Activated gamma-delta T cell treated with Interleukin-2 at 50 U/mL for 16 hours (primary cell): ENCODE data around the gene NFKB2.

Experiments
- DNase-seq: peaks from one replicate; pipeline ENCODE4 v3.0.0-alpha.2; 2020

NFKB2 gene

GRCh38 chr10:102424916-102425315 lies 29.4 kb downstream of the NFKB2 start:
- no peak for DNase-seq

- no peak for DNase-seq
Observed at GRCh38 chr10:102425444-102425843, 29.9 kb downstream of the NFKB2 start.

GRCh38 chr10:102426803-102427287 lies 31.3 kb downstream of the NFKB2 start:
- DNase-seq, result no peak

GRCh38 chr10:102429468-102429867 lies 34.0 kb downstream of the NFKB2 start:
- no peak for DNase-seq

GRCh38 chr10:102431452-102432124 lies 36.1 kb downstream of the NFKB2 start:
- DNase-seq, result no peak

GRCh38 chr10:102432162-102432950 lies 36.9 kb downstream of the NFKB2 start, which contains the start of gene CUEDC2:
TSS of gene CUEDC2 (minus strand) at chr10:102432574. CDS start at chr10:102425188, 7,386 bp downstream.
- peak; percentile 95 for DNase-seq

GRCh38 chr10:102433619-102434046 lies 38.1 kb downstream of the NFKB2 start:
- DNase-seq, result no peak

- no peak for DNase-seq
Observed at GRCh38 chr10:102434394-102435132, 39.1 kb downstream of the NFKB2 start.

GRCh38 chr10:102435133-102435497 lies 39.6 kb downstream of the NFKB2 start:
- no peak for DNase-seq

GRCh38 chr10:102435529-102436233 lies 40.2 kb downstream of the NFKB2 start:
- peak; percentile 23 for DNase-seq

- DNase-seq, result no peak
Observed at GRCh38 chr10:102436312-102436711, 40.8 kb downstream of the NFKB2 start.

GRCh38 chr10:102437515-102437914 lies 42.0 kb downstream of the NFKB2 start:
- no peak for DNase-seq

GRCh38 chr10:102438374-102438773 lies 42.9 kb downstream of the NFKB2 start:
- DNase-seq, result no peak

GRCh38 chr10:102444851-102445250 lies 49.3 kb downstream of the NFKB2 start:
- DNase-seq, result no peak

- peak; percentile 86 for DNase-seq
Observed at GRCh38 chr10:102449321-102450123, 54.0 kb downstream of the NFKB2 start.

- DNase-seq, result no peak
Observed at GRCh38 chr10:102450124-102450373, 54.5 kb downstream of the NFKB2 start.

GRCh38 chr10:102450374-102451104 lies 55.0 kb downstream of the NFKB2 start:
- peak; percentile 86 for DNase-seq

GRCh38 chr10:102451105-102451969 lies 55.8 kb downstream of the NFKB2 start, which contains the start of gene C10orf95:
TSS of gene C10orf95 (minus strand) at chr10:102451543. CDS start at chr10:102451093, 450 bp downstream.
- no peak for DNase-seq
